Breast epithelium (tissue), 4 donors: Measurements from ENCODE around the gene POLR2L. TPM values are rescaled to one million over a fixed set of nuclear protein-coding genes. Genes with fewer than 3 reads are reported as not detected.

ENCODE experiments used
- DNase-seq, 2 donors: peaks; one replicate each; pipeline ENCODE4 v3.0.0-alpha.2; 2019; ENCODE audit warnings: low spot score in 2 of 2
- H3K27ac ChIP-seq, 2 donors: fragments of 200-600 bp; sonication (generic) in 1 of 2; one replicate each; pipeline ENCODE4 v1.5.1; 2016 to 2019; ENCODE audit warnings: mild to moderate bottlenecking in 1 of 2
- H3K27me3 ChIP-seq, 2 donors: fragments of 200-600 bp; sonication (generic) in 1 of 2; one replicate each; pipeline versions ENCODE4 v1.5.1 to v1.6.0; 2017 to 2019; ENCODE audit warnings: control low read depth in 1 of 2, mild to moderate bottlenecking in 1 of 2
- H3K36me3 ChIP-seq: fragments of 200-600 bp; one replicate; pipeline ENCODE4 v1.5.1; 2019
- H3K4me1 ChIP-seq, 2 donors: fragments of 200-600 bp; sonication (generic); one replicate each; pipeline ENCODE4 v1.5.1; 2016 to 2019; ENCODE audit warnings: control low read depth in 1 of 2
- H3K4me3 ChIP-seq, 3 donors: fragments of 200-600 bp; sonication (generic); 1 replicate in 2 of 3; 2 replicates in 1 of 3; pipeline ENCODE4 v1.5.1; 2016 to 2019; ENCODE audit warnings: mild to moderate bottlenecking in 3 of 3, moderate library complexity in 2 of 3
- H3K9me3 ChIP-seq, 2 donors: fragments of 200-600 bp; sonication (generic) in 1 of 2; one replicate each; pipeline ENCODE4 v1.5.1; 2016 to 2019; ENCODE audit warnings: control low read depth in 1 of 2
- POLR2A ChIP-seq: fragments of 450-650 bp; IDR thresholded peaks from one replicate; pipeline ENCODE4 v1.6.1; 2016; ENCODE audit warnings: antibody characterized with exemption, mild to moderate bottlenecking, moderate library complexity
- POLR2AphosphoS5 ChIP-seq, 3 donors: sonication (generic); formaldehyde crosslinking; IDR thresholded peaks; one replicate each; pipeline ENCODE4 v1.6.1; 2017; ENCODE audit warnings: antibody characterized with exemption in 3 of 3
- intact Hi-C: fragments of 100-400 bp; cut with DNase I; formaldehyde crosslinking; loops from one replicate; pipeline ENCODE4 v1.15.1; 2023; ENCODE audit warnings: low total_unique reads
- total RNA-seq, 3 donors: library from RNA; depleted of rRNA; stranded (reverse); fragments of >200 nt; gene quantifications; one replicate each; pipeline ENCODE4 v1.1.0, GENCODE V29; 2016
- TF ChIP-seq, protein P1 (sequence below), 3 donors: fragments of 450-650 bp; IDR thresholded peaks; one replicate each; pipeline ENCODE4 v1.5.1; 2016 to 2017; ENCODE audit warnings: antibody characterized with exemption in 3 of 3, mild to moderate bottlenecking in 3 of 3, moderate library complexity in 3 of 3

The POLR2L gene
- total RNA-seq = 100 to 1,000 TPM in 1 of 3 donors, 10 to 100 TPM in 2; 51.8 to 126 (median 96.7) TPM

DNA sequence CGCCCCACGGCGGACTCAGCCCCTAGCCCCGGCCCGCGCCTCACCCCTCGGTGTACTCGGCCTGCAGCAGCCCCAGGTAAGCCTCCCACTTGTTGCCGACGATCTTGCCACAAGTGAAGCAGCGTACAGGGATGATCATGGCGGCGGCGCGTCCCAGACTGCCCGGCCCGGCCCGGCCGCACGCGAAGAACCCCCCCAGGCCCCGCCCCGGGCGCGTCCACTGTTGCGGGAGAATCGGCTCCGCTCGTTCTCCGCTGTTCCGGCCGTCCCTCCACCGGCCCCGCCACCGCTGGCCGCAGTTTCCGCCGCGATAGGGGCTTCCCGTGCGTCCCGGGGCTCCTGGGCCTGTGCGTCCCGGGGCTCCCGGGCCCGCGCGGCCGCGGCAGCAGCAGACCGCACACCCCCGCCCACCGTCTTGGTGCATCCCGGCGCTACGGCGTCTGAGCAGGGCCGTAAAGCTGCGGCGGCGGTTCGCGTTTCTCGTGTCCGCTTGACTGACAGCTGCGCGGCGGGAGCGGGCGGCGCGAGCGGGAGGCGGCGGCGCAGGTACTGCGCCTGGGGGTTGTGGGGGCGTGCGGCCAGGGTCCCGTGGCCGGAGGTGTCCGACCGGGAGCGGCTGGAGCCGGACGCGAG lies at the start of gene POLR2L, which contains the start of gene TSPAN4:
Gene POLR2L, minus strand, starts transcription at position 160 of the 633 bp plus-strand sequence. Its CDS starts 21 bp downstream, at position 139.
Gene TSPAN4, plus strand, starts transcription at position 483 of the 633 bp plus-strand sequence. CDS start 7,453 bp downstream, outside the sequence.
- Histone ChIP-seq H3K4me1 (peaks cover 15 to 24% of the 10 kb centered on the region in 2 donors), H3K27ac (peak within 1 kb of the TSS; percentile 94 to 98), H3K4me3 (peak within 1 kb of the TSS; percentile 83 to 100 (median 91)), H3K9me3 (no peaks in the 10 kb centered on the region), H3K27me3 (no peaks in the 10 kb centered on the region), H3K36me3 (no peaks in the 10 kb centered on the region)
- intact Hi-C loops = no loop called here
- DNase-seq = peak; percentile 79 to 92
- TF ChIP-seq POLR2A (peak; percentile 48), POLR2AphosphoS5 (IDR thresholded peaks at IDR 0.05) (peak; percentile 81 to 91 (median 89))
- TF ChIP-seq, protein P1, sequence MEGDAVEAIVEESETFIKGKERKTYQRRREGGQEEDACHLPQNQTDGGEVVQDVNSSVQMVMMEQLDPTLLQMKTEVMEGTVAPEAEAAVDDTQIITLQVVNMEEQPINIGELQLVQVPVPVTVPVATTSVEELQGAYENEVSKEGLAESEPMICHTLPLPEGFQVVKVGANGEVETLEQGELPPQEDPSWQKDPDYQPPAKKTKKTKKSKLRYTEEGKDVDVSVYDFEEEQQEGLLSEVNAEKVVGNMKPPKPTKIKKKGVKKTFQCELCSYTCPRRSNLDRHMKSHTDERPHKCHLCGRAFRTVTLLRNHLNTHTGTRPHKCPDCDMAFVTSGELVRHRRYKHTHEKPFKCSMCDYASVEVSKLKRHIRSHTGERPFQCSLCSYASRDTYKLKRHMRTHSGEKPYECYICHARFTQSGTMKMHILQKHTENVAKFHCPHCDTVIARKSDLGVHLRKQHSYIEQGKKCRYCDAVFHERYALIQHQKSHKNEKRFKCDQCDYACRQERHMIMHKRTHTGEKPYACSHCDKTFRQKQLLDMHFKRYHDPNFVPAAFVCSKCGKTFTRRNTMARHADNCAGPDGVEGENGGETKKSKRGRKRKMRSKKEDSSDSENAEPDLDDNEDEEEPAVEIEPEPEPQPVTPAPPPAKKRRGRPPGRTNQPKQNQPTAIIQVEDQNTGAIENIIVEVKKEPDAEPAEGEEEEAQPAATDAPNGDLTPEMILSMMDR (IDR thresholded peaks at IDR 0.05) = peak in 1 of 3 donors; percentile 34

DNA sequence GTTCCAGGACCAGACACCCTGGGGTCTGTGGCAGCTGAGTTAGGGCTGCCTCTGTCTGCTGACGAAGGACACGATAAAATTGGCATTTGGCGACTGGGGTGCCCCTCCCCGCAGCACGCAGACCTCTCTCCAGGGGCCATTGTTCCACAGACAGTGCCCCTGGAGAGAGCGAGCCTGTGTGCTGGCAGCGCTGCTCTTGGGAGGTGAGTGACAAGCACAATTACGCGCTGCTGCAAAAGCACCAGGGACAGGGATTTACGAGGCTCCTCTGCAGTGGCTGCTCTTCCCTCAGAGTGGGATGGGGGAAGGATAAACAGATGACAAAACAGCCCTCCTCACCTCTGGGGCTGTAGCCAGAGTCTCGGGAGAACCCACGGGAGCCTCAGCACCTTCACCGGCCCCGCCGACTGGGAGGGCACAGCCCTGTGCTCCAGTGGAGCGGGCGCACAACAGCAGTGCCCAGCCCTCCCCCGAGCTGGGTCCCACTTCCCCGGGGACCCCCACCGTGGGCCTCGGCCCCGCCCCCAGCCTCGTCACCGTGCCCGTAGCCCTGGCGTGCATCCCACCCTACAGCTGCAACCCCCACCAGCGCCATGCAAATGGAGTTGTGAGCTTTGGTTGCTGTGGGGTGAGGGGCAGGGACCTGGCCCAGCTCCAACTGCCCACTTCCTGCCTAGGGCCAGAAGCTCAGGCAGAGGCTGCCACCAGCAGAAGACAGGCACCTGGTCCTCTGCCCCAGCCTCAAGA lies 48.6 kb upstream of the POLR2L start:
- no peaks in the 10 kb centered on the region for H3K4me1 ChIP-seq
- intact Hi-C loops = no loop called here
- H3K4me3 ChIP-seq = no peak overlapping the region
- TF ChIP-seq POLR2AphosphoS5 (IDR thresholded peaks at IDR 0.05) (no peak), POLR2A (no peak)
- TF ChIP-seq, protein P1 (IDR thresholded peaks at IDR 0.05) = no peak
- DNase-seq = no peak
- H3K9me3 ChIP-seq = no peaks in the 10 kb centered on the region
- no peaks in the 10 kb centered on the region for H3K36me3 ChIP-seq
- no peak overlapping the region for H3K27ac ChIP-seq
- H3K27me3 ChIP-seq = no peaks in the 10 kb centered on the region

DNA sequence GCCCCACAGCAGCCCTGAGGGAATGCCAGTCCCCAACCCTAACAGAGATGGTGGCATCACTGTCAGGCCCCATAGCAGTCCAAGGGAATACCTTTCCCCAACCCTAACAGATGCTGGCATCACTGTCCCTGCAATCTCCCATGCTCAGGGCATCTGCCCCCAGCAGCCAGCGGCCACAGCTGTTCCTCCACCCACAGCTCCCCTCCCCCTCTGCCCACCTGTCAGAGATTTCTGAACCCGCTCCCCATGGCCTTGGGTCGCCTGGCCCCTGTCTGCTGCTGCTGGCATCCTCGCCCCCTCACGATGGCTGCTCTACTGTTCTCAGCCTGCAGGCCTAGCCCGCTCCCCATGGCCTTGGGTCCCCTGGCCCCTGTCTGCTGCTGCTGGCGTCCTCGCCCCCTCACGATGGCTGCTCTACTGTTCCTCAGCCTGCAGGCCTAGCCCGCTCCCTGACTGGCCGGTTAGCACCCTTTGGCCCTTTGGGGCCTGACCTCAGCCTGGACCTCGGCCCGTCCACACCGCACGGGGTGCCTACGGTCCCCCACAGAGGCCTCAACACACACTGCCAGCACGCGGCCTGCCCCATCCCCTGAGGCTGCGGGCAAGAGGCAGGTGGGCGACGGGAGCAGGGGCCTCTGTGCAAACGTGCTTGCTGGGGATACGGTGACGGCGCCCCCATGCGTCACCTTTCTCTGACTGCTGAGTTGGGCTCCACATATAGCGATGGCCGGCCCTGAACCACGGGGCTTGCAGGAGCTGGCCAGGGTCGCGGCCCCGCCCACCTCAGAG lies 47.6 kb upstream of the POLR2L start:
- intact Hi-C loops = no loop called here
- H3K36me3 ChIP-seq = no peaks in the 10 kb centered on the region

DNA sequence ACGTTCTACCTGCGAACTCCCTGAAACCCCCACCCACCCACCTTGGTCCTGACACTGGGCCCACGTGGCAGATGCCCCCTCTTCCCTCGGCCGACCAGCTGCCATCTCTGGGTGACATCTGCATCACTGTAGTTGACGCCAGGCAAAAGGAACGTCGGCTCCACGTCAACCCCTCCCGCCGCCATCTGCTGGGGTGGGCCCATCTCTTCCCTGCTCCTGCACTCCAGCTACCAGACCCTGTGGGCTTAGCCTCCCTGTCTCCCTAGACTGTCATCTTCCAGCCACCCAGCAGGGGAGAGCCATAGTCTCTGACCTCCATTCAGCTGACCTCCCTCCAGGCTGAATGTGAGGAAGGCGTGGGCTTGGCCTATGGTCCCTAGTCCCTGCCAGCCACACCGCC lies 46.9 kb upstream of the POLR2L start:
- H3K27me3 ChIP-seq = no peaks in the 10 kb centered on the region
- no peak overlapping the region for H3K27ac ChIP-seq
- no peak for DNase-seq
- no peak for TF ChIP-seq POLR2AphosphoS5 (IDR thresholded peaks at IDR 0.05)
- TF ChIP-seq, protein P1 (IDR thresholded peaks at IDR 0.05) = no peak
- no peak for TF ChIP-seq POLR2A
- intact Hi-C loops = no loop called here
- no peaks in the 10 kb centered on the region for H3K9me3 ChIP-seq
- no peak overlapping the region for H3K4me3 ChIP-seq
- H3K36me3 ChIP-seq = no peaks in the 10 kb centered on the region
- no peaks in the 10 kb centered on the region for H3K4me1 ChIP-seq

More for the DNA sequence above, 47.6 kb upstream of the POLR2L start:
- DNase-seq = no peak
- H3K9me3 ChIP-seq = no peaks in the 10 kb centered on the region
- no peaks in the 10 kb centered on the region for H3K4me1 ChIP-seq
- no peak overlapping the region for H3K4me3 ChIP-seq
- TF ChIP-seq, protein P1 (IDR thresholded peaks at IDR 0.05) = no peak
- TF ChIP-seq POLR2AphosphoS5 (IDR thresholded peaks at IDR 0.05) (no peak), POLR2A (no peak)
- H3K27ac ChIP-seq = no peak overlapping the region
- H3K27me3 ChIP-seq = no peaks in the 10 kb centered on the region
